Neural progenitor cell (in vitro differentiated cells): ENCODE measurements around the gene HMGB1.

Experiments
- EZH2 ChIP-seq: fragments of 200-600 bp; sonication (generic); IDR thresholded peaks from 2 replicates; pipeline ENCODE4 v1.6.1; 2017; ENCODE audit warnings: antibody characterized with exemption, mild to moderate bottlenecking, moderate library complexity
- TF ChIP-seq, protein P1 (sequence below): fragments of 200-600 bp; sonication (generic); IDR thresholded peaks from 2 replicates; pipeline ENCODE4 v1.5.1; 2017; ENCODE audit warnings: antibody characterized with exemption, mild to moderate bottlenecking

- TF ChIP-seq EZH2, result no peak
- TF ChIP-seq, protein P1, sequence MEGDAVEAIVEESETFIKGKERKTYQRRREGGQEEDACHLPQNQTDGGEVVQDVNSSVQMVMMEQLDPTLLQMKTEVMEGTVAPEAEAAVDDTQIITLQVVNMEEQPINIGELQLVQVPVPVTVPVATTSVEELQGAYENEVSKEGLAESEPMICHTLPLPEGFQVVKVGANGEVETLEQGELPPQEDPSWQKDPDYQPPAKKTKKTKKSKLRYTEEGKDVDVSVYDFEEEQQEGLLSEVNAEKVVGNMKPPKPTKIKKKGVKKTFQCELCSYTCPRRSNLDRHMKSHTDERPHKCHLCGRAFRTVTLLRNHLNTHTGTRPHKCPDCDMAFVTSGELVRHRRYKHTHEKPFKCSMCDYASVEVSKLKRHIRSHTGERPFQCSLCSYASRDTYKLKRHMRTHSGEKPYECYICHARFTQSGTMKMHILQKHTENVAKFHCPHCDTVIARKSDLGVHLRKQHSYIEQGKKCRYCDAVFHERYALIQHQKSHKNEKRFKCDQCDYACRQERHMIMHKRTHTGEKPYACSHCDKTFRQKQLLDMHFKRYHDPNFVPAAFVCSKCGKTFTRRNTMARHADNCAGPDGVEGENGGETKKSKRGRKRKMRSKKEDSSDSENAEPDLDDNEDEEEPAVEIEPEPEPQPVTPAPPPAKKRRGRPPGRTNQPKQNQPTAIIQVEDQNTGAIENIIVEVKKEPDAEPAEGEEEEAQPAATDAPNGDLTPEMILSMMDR, result no peak
Observed at GRCh38 chr13:30479154-30479882, 13.6 kb upstream of the HMGB1 start.
